Transverse colon (tissue), 3 donors: ENCODE results near the gene DYNC1I1.

Experiments used
- CTCF ChIP-seq, 5 experiments: fragments of 200-600 bp in 3 of 5; fragments of 450-650 bp in 2 of 5; sonication (generic) in 3 of 5; IDR thresholded peaks; 1 replicate in 2 of 5; 2 replicates in 3 of 5; pipeline ENCODE4 v1.5.1; 2016 to 2017; ENCODE audit warnings: antibody characterized with exemption in 5 of 5, inconsistent platforms in 3 of 5, mild to moderate bottlenecking in 2 of 5, moderate library complexity in 1 of 5
- EP300 ChIP-seq: sonication (generic); formaldehyde crosslinking; IDR thresholded peaks from one replicate; pipeline ENCODE4 v1.6.1; 2017; ENCODE audit warnings: antibody characterized with exemption, low read depth

- TF ChIP-seq CTCF (IDR thresholded peaks at IDR 0.05), result no peak
- no peak for TF ChIP-seq EP300
These were observed 179.2 kb downstream of the DYNC1I1 start for GRCh38 chr7:95951531-95951930.
